Keratinocyte (primary cell): ENCODE data around the gene FAR1. TPM values are rescaled to one million over a fixed set of nuclear protein-coding genes. Genes with fewer than 3 reads are reported as not detected.
A peak's percentile ranks its signal among the peaks of the same experiment; 100 is the strongest.

Experiments
- DNase-seq: peaks from one replicate; pipeline ENCODE4 v3.0.0-alpha.2; 2011; ENCODE audit warnings: low read depth, missing footprints, low spot score
- FAIRE-seq: peaks from 2 replicates; lab custom pipeline; 2011; peaks lifted over from hg19 to GRCh38; lab: Jason Lieb, UNC
- H2AFZ ChIP-seq: 2 replicates; pipeline ENCODE4 v1.6.0; 2012; ENCODE audit warnings: low read length, control low read depth, inconsistent platforms; ENCODE audit not compliant: control insufficient read depth
- H3K27ac ChIP-seq: 2 replicates; pipeline ENCODE4 v1.5.1; 2011; ENCODE audit warnings: low read length; ENCODE audit not compliant: control insufficient read depth, insufficient read depth
- H3K27me3 ChIP-seq: 3 replicates; pipeline ENCODE4 v1.6.0; 2011; ENCODE audit warnings: low read length; ENCODE audit not compliant: control insufficient read depth, insufficient read depth; ENCODE audit errors: extremely low read depth
- H3K36me3 ChIP-seq, 2 experiments: 2 replicates in 1 of 2; 3 replicates in 1 of 2; pipeline ENCODE4 v1.5.1; 2011; ENCODE audit warnings: low read length in 2 of 2, mild to moderate bottlenecking in 1 of 2; ENCODE audit not compliant: control insufficient read depth in 2 of 2, insufficient read depth in 2 of 2; ENCODE audit errors: extremely low read depth in 1 of 2
- H3K4me1 ChIP-seq: 3 replicates; pipeline ENCODE4 v1.5.1; 2011; ENCODE audit warnings: low read length; ENCODE audit not compliant: control insufficient read depth, insufficient read depth; ENCODE audit errors: extremely low read depth
- H3K4me2 ChIP-seq: 3 replicates; pipeline ENCODE4 v1.6.0; 2011; ENCODE audit warnings: low read depth, low read length; ENCODE audit not compliant: control insufficient read depth, insufficient read depth; ENCODE audit errors: extremely low read depth
- H3K4me3 ChIP-seq, 3 experiments: fragments of 200-600 bp in 1 of 3; sonication (generic) in 1 of 3; 2 replicates in 2 of 3; 3 replicates in 1 of 3; pipeline ENCODE4 v1.5.1; 2011 to 2016; ENCODE audit warnings: low read length in 3 of 3, mild to moderate bottlenecking in 3 of 3, control low read depth in 2 of 3, inconsistent platforms in 1 of 3, low read depth in 1 of 3, mixed read lengths in 1 of 3, mixed run types in 1 of 3, moderate library complexity in 1 of 3; ENCODE audit not compliant: control insufficient read depth in 2 of 3, insufficient read depth in 2 of 3; ENCODE audit errors: extremely low read depth in 1 of 3
- H3K79me2 ChIP-seq: 2 replicates; pipeline ENCODE4 v1.6.0; 2012; ENCODE audit warnings: low read length; ENCODE audit not compliant: control insufficient read depth, insufficient read depth
- H3K9ac ChIP-seq: 3 replicates; pipeline ENCODE4 v1.6.0; 2011; ENCODE audit warnings: low read length; ENCODE audit not compliant: control insufficient read depth, insufficient read depth; ENCODE audit errors: extremely low read depth
- H3K9me1 ChIP-seq: 3 replicates; pipeline ENCODE4 v1.6.0; 2011; ENCODE audit warnings: low read length; ENCODE audit not compliant: control insufficient read depth, insufficient read depth; ENCODE audit errors: extremely low read depth
- H3K9me3 ChIP-seq: 2 replicates; pipeline ENCODE4 v1.5.1; 2012; ENCODE audit warnings: low read depth, low read length; ENCODE audit not compliant: control insufficient read depth
- H4K20me1 ChIP-seq: 3 replicates; pipeline ENCODE4 v1.6.0; 2011; ENCODE audit warnings: low read length; ENCODE audit not compliant: control insufficient read depth, insufficient read depth; ENCODE audit errors: extremely low read depth
- CTCF ChIP-seq, 3 experiments: IDR thresholded peaks in 1 of 3; conservative IDR thresholded peaks in 1 of 3; optimal IDR thresholded peaks in 1 of 3; 2 replicates in 2 of 3; 3 replicates in 1 of 3; pipeline versions ENCODE3 to v1.5.1; 2011; ENCODE audit warnings: low read length in 3 of 3, mild to moderate bottlenecking in 3 of 3, moderate library complexity in 2 of 3, control low read depth in 1 of 3, inconsistent platforms in 1 of 3; ENCODE audit not compliant: insufficient read depth in 2 of 3; ENCODE audit errors: extremely low read depth in 1 of 3
- EZH2 ChIP-seq: IDR thresholded peaks from one replicate; pipeline ENCODE4 v1.6.1; 2012; ENCODE audit warnings: inconsistent platforms, mild to moderate bottlenecking, low read length, moderate library complexity
- dilution Hi-C: fragments of 300-500 bp; cut with MboI; formaldehyde crosslinking; loops from one replicate; pipeline ENCODE4 v1.7.0; 2020; ENCODE audit warnings: low sequenced_read_pairs; ENCODE audit not compliant: extremely low pct_ligation_motif_present
- polyA plus RNA-seq, 5 experiments: library from polyadenylated mRNA; depleted of rRNA in 3 of 5; stranded (reverse) in 3 of 5; stranded (forward) in 1 of 5; unstranded in 1 of 5; fragments of >200 nt; gene quantifications; 1 replicate in 1 of 5; 2 replicates in 3 of 5; 3 replicates in 1 of 5; pipeline versions ENCODE4 v1.2.1 to v1.2.3, GENCODE V29; 2011 to 2012; ENCODE audit warnings: missing spikeins in 2 of 5, low read depth in 1 of 5, low replicate concordance in 1 of 5

The FAR1 gene
- polyA plus RNA-seq, 1 donor (not counting 4 experiments of a cell fraction or from before 2014, with no cell fraction given) = 140 TPM

GRCh38 chr11:13776134-13776815, 107.8 kb downstream of the FAR1 start:
- dilution Hi-C loops = no loop called here
- DNase-seq (no peak), FAIRE-seq (peak; percentile 32)
- H3K4me2 ChIP-seq = no peak overlapping the region
- H4K20me1 ChIP-seq = no peaks in the 10 kb centered on the region
- H3K79me2 ChIP-seq = no peaks in the 10 kb centered on the region
- H3K9ac ChIP-seq = no peak overlapping the region
- no peaks in the 10 kb centered on the region for H3K4me1 ChIP-seq
- no peak overlapping the region for H3K27ac ChIP-seq
- H3K36me3 ChIP-seq = no peaks in the 10 kb centered on the region
- H3K4me3 ChIP-seq = no peak overlapping the region
- no peaks in the 10 kb centered on the region for H3K9me3 ChIP-seq
- peak; percentile 42 to 73 (median 67) for TF ChIP-seq CTCF (optimal IDR thresholded peaks at IDR 0.05 in 1 of 3, IDR thresholded peaks at IDR 0.05 in 1 of 3, conservative IDR thresholded peaks at IDR 0.05 in 1 of 3; ENCODE audit: extremely low read depth in 1 of 3, insufficient read depth in 2 of 3, low read length in 3 of 3)
- no peak for TF ChIP-seq EZH2
- H3K27me3 ChIP-seq = peaks cover 11% of the 10 kb centered on the region
- no peaks in the 10 kb centered on the region for H3K9me1 ChIP-seq
- no peak overlapping the region for H2AFZ ChIP-seq

DNA sequence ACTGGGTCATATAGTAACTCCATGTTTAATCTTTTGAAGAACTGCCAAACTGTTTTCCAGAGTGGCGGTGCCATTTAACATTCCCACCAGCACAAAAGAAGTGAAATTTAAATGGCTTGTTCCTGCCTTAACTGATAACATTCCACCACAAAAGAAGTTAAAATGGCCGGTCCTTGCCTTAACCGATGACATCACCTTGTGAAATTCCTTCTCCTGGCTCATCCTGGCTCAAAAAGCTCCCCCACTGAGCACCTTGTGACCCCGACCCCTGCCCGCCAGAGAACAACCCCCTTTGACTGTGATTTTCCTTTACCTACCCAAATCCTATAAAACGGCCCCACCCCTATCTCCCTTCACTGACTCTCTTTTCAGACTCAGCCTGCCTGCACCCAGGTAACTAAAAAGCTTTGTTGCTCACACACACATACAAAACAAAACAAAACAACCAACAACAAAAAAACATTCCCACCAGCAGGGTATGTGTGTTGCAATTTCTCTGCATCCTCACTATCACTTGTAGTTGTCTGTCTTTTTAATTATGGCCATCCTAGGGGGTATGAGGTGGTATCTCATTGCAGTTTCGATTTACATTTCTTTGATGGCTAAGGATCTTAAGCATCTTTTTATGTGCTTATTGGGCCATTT, 109.0 kb downstream of the FAR1 start:
- Histone ChIP-seq H3K9ac (no peak overlapping the region), H3K27me3 (peaks cover 11% of the 10 kb centered on the region), H2AFZ (no peak overlapping the region), H3K4me3 (no peak overlapping the region), H3K4me1 (no peaks in the 10 kb centered on the region), H3K9me1 (no peaks in the 10 kb centered on the region), H3K27ac (no peak overlapping the region), H3K9me3 (no peaks in the 10 kb centered on the region), H3K4me2 (no peak overlapping the region), H3K36me3 (no peaks in the 10 kb centered on the region), H3K79me2 (no peaks in the 10 kb centered on the region), H4K20me1 (no peaks in the 10 kb centered on the region)
- TF ChIP-seq CTCF (optimal IDR thresholded peaks at IDR 0.05 in 1 of 3, IDR thresholded peaks at IDR 0.05 in 1 of 3, conservative IDR thresholded peaks at IDR 0.05 in 1 of 3; ENCODE audit: extremely low read depth in 1 of 3, insufficient read depth in 2 of 3, low read length in 3 of 3) (no peak), EZH2 (no peak)
- FAIRE-seq (no peak), DNase-seq (no peak)
- dilution Hi-C loops = no loop called here
